Thymus (tissue), 11 donors: ENCODE data around the gene GARNL3. TPM values are rescaled to one million over a fixed set of nuclear protein-coding genes. Genes with fewer than 3 reads are reported as not detected.

ENCODE experiments used
- DNase-seq, 9 donors: peaks; one replicate each; pipeline ENCODE4 v3.0.0-alpha.2; 2013; ENCODE audit warnings: low spot score in 9 of 9, low read depth in 6 of 9, missing footprints in 1 of 9
- H3K27ac ChIP-seq, 2 donors: one replicate each; pipeline ENCODE4 v1.5.1; 2013; ENCODE audit warnings: control low read depth in 1 of 2, low read depth in 1 of 2, low read length in 1 of 2, mild to moderate bottlenecking in 1 of 2, moderate library complexity in 1 of 2
- H3K27me3 ChIP-seq, 2 donors: one replicate each; pipeline ENCODE4 v1.5.1; 2013; ENCODE audit warnings: low read length in 1 of 2; ENCODE audit not compliant: control insufficient read depth in 2 of 2, insufficient read depth in 1 of 2
- H3K36me3 ChIP-seq, 2 donors: one replicate each; pipeline ENCODE4 v1.5.1; 2013; ENCODE audit warnings: low read length in 1 of 2, mild to moderate bottlenecking in 1 of 2, moderate library complexity in 1 of 2; ENCODE audit not compliant: control insufficient read depth in 2 of 2, insufficient read depth in 2 of 2
- H3K4me1 ChIP-seq, 2 donors: one replicate each; pipeline ENCODE4 v1.5.1; 2013; ENCODE audit warnings: low read length in 2 of 2; ENCODE audit not compliant: control insufficient read depth in 2 of 2, insufficient read depth in 2 of 2
- H3K4me3 ChIP-seq, 2 donors: one replicate each; pipeline ENCODE4 v1.5.1; 2013; ENCODE audit warnings: low read length in 2 of 2, control low read depth in 1 of 2, mild to moderate bottlenecking in 1 of 2
- H3K9me3 ChIP-seq, 2 donors: one replicate each; pipeline ENCODE4 v1.5.1; 2013; ENCODE audit warnings: low read length in 1 of 2, mild to moderate bottlenecking in 1 of 2; ENCODE audit not compliant: control insufficient read depth in 2 of 2, insufficient read depth in 1 of 2
- WGBS: extraction: QIAGEN DNeasy Blood & Tissue Kit; methylation state at CpG from one replicate; pipeline ENCODE4 v1.1.7; 2013; 5-methylcytosine and 5-hydroxymethylcytosine counted together
- polyA plus RNA-seq: library from polyadenylated mRNA; stranded (reverse); fragments of 200-250 nt; gene quantifications from one replicate; pipeline ENCODE4 v1.2.3, GENCODE V29; 2013
- total RNA-seq: library from RNA; stranded (reverse); fragments of 120-200 nt; gene quantifications from one replicate; pipeline ENCODE4 v1.2.4, GENCODE V29; 2013
- donor health status: healthy.

GARNL3 gene
- total and polyA plus RNA-seq, 2 donors: 1.5 to 2.2 TPM

GRCh38 chr9:127405344-127406125, 141.0 kb downstream of the GARNL3 start:
- no peak for DNase-seq
- Histone ChIP-seq H3K36me3 (no peaks in the 10 kb centered on the region), H3K9me3 (peaks cover 0 to 1% of the 10 kb centered on the region in 2 donors), H3K4me3 (no peak overlapping the region), H3K27ac (no peak overlapping the region), H3K27me3 (peaks cover 30 to 72% of the 10 kb centered on the region in 2 donors), H3K4me1 (no peaks in the 10 kb centered on the region)
- 92% methylated on average over 20 of the region's 20 CpGs for WGBS

GRCh38 chr9:127406799-127407491, 142.4 kb downstream of the GARNL3 start:
- no peaks in the 10 kb centered on the region for H3K36me3 ChIP-seq
- no peak for DNase-seq
- H3K9me3 ChIP-seq: peaks cover 0 to 1% of the 10 kb centered on the region in 2 donors
- H3K4me3 ChIP-seq: no peak overlapping the region
- peaks cover 25 to 65% of the 10 kb centered on the region in 2 donors for H3K27me3 ChIP-seq
- WGBS: 97% methylated on average over 13 of the region's 13 CpGs
- no peak overlapping the region for H3K27ac ChIP-seq
- H3K4me1 ChIP-seq: no peaks in the 10 kb centered on the region

- no peak for DNase-seq
- Histone ChIP-seq H3K27me3 (peaks cover 22 to 65% of the 10 kb centered on the region in 2 donors), H3K9me3 (peaks cover 0 to 1% of the 10 kb centered on the region in 2 donors), H3K36me3 (no peaks in the 10 kb centered on the region), H3K27ac (no peak overlapping the region), H3K4me1 (no peaks in the 10 kb centered on the region), H3K4me3 (no peak overlapping the region)
- 96% methylated on average over 6 of the region's 6 CpGs for WGBS
Measured at GRCh38 chr9:127407492-127407843, 142.9 kb downstream of the GARNL3 start.

- H3K36me3 ChIP-seq: no peaks in the 10 kb centered on the region
- H3K4me3 ChIP-seq: no peak overlapping the region
- no peak overlapping the region for H3K27ac ChIP-seq
- H3K27me3 ChIP-seq: peaks cover 3 to 45% of the 10 kb centered on the region in 2 donors
- no peak for DNase-seq
- WGBS: 80% methylated on average over 4 of the region's 4 CpGs
- no peaks in the 10 kb centered on the region for H3K4me1 ChIP-seq
- H3K9me3 ChIP-seq: no peaks in the 10 kb centered on the region
Measured at GRCh38 chr9:127411122-127411521, 146.5 kb downstream of the GARNL3 start.

- peaks cover 3 to 42% of the 10 kb centered on the region in 2 donors for H3K27me3 ChIP-seq
- no peaks in the 10 kb centered on the region for H3K9me3 ChIP-seq
- no peak for DNase-seq
- no peaks in the 10 kb centered on the region for H3K36me3 ChIP-seq
- no peak overlapping the region for H3K27ac ChIP-seq
- WGBS: 97% methylated on average over 4 of the region's 4 CpGs
- no peaks in the 10 kb centered on the region for H3K4me1 ChIP-seq
- no peak overlapping the region for H3K4me3 ChIP-seq
Measured at GRCh38 chr9:127415141-127415540, 150.6 kb downstream of the GARNL3 start.

GRCh38 chr9:127415657-127416056, 151.1 kb downstream of the GARNL3 start:
- no peaks in the 10 kb centered on the region for H3K4me1 ChIP-seq
- no peak overlapping the region for H3K4me3 ChIP-seq
- no peak overlapping the region for H3K27ac ChIP-seq
- no peaks in the 10 kb centered on the region for H3K9me3 ChIP-seq
- H3K27me3 ChIP-seq: peaks cover 2 to 40% of the 10 kb centered on the region in 2 donors
- no peak for DNase-seq
- WGBS: 84% methylated on average over 1 of the region's 1 CpG
- H3K36me3 ChIP-seq: no peaks in the 10 kb centered on the region

GRCh38 chr9:127417131-127418036, 152.8 kb downstream of the GARNL3 start:
- H3K9me3 ChIP-seq: no peaks in the 10 kb centered on the region
- DNase-seq: no peak
- H3K4me1 ChIP-seq: peaks cover 0 to 4% of the 10 kb centered on the region in 2 donors
- H3K27me3 ChIP-seq: peaks cover 0 to 31% of the 10 kb centered on the region in 2 donors
- WGBS: 91% methylated on average over 15 of the region's 15 CpGs
- H3K4me3 ChIP-seq: no peak overlapping the region
- no peak overlapping the region for H3K27ac ChIP-seq
- no peaks in the 10 kb centered on the region for H3K36me3 ChIP-seq

GRCh38 chr9:127418037-127418471, 153.5 kb downstream of the GARNL3 start:
- H3K4me1 ChIP-seq: peaks cover 0 to 10% of the 10 kb centered on the region in 2 donors
- H3K4me3 ChIP-seq: no peak overlapping the region
- no peaks in the 10 kb centered on the region for H3K36me3 ChIP-seq
- H3K27ac ChIP-seq: no peak overlapping the region
- H3K27me3 ChIP-seq: peaks cover 0 to 30% of the 10 kb centered on the region in 2 donors
- no peaks in the 10 kb centered on the region for H3K9me3 ChIP-seq
- WGBS: 83% methylated on average over 12 of the region's 12 CpGs
- peak in 1 of 9 donors; percentile 31 for DNase-seq
